Loucy (cell line): ENCODE results near the gene ALPI.
"Not testable (repeated sequence)": the region's sequence is repeated elsewhere in the genome, so short reads cannot be mapped to it uniquely, and the experiment has no call there.

ENCODE experiments used
- H2AFZ ChIP-seq: fragments of 200-600 bp; sonication (generic); 2 replicates; pipeline ENCODE4 v1.6.0; 2016; ENCODE audit warnings: antibody characterized with exemption, mild to moderate bottlenecking, low read length, moderate library complexity
- H3F3A ChIP-seq: fragments of 200-600 bp; 2 replicates; pipeline ENCODE4 v1.6.0; 2016; ENCODE audit warnings: antibody characterized with exemption, low read depth, mild to moderate bottlenecking
- H3K27me3 ChIP-seq: fragments of 200-600 bp; sonication (generic); 2 replicates; pipeline ENCODE4 v1.6.1; 2014; ENCODE audit warnings: low read length, mild to moderate bottlenecking; ENCODE audit not compliant: insufficient read depth, poor library complexity, severe bottlenecking
- H3K36me3 ChIP-seq: fragments of 200-600 bp; sonication (generic); 2 replicates; pipeline ENCODE4 v1.6.1; 2016; ENCODE audit warnings: low read length; ENCODE audit not compliant: insufficient read depth
- H3K4me1 ChIP-seq: fragments of 200-600 bp; sonication (generic); 2 replicates; pipeline ENCODE4 v1.5.1; 2014; ENCODE audit warnings: low read length, mild to moderate bottlenecking; ENCODE audit not compliant: insufficient read depth, poor library complexity, severe bottlenecking
- H3K4me2 ChIP-seq: fragments of 200-600 bp; sonication (generic); 2 replicates; pipeline ENCODE4 v1.6.0; 2014; ENCODE audit warnings: antibody characterized with exemption, low read length, low read depth, mild to moderate bottlenecking; ENCODE audit not compliant: poor library complexity, severe bottlenecking
- H3K4me3 ChIP-seq: fragments of 200-600 bp; sonication (generic); 2 replicates; pipeline ENCODE4 v1.5.1; 2014; ENCODE audit warnings: low read length, mild to moderate bottlenecking, mixed read lengths; ENCODE audit not compliant: poor library complexity, severe bottlenecking
- H3K79me2 ChIP-seq: fragments of 200-600 bp; sonication (generic); 2 replicates; pipeline ENCODE4 v1.6.1; 2014; ENCODE audit warnings: low read length; ENCODE audit not compliant: insufficient read depth
- H3K9ac ChIP-seq: fragments of 200-600 bp; sonication (generic); 2 replicates; pipeline ENCODE4 v1.6.0; 2014; ENCODE audit warnings: mild to moderate bottlenecking, low read depth, low read length, moderate library complexity; ENCODE audit not compliant: poor library complexity, severe bottlenecking
- H3K9me2 ChIP-seq: fragments of 200-600 bp; sonication (generic); replicated peaks from 2 replicates; pipeline ENCODE4 v1.6.1; 2016; ENCODE audit warnings: low read depth, low read length, mixed read lengths
- H3K9me3 ChIP-seq: fragments of 200-600 bp; sonication (generic); 2 replicates; pipeline ENCODE4 v1.6.1; 2014; ENCODE audit warnings: mild to moderate bottlenecking, antibody characterized with exemption, low read length, low read depth; ENCODE audit not compliant: insufficient read depth
- H4K20me1 ChIP-seq: fragments of 200-600 bp; sonication (generic); 2 replicates; pipeline ENCODE4 v1.6.0; 2014; ENCODE audit warnings: antibody characterized with exemption, low read length, mild to moderate bottlenecking; ENCODE audit not compliant: insufficient read depth, poor library complexity, severe bottlenecking
- CTCF ChIP-seq: fragments of 200-600 bp; sonication (generic); conservative IDR thresholded peaks from 2 replicates; pipeline ENCODE4 v1.5.1; 2014; ENCODE audit warnings: mild to moderate bottlenecking, antibody characterized with exemption, low read length
- EZH2phosphoT487 ChIP-seq: fragments of 200-600 bp; IDR thresholded peaks from 2 replicates; pipeline ENCODE4 v1.6.1; 2018; ENCODE audit warnings: antibody characterized with exemption, mild to moderate bottlenecking, moderate library complexity, borderline replicate concordance

ALPI gene

GRCh38 chr2:232440220-232441018 lies 15.5 kb upstream of the ALPI start:
- not testable (repeated sequence) for H3K4me3 ChIP-seq, H3K4me1 ChIP-seq, H3F3A ChIP-seq, H2AFZ ChIP-seq, H3K79me2 ChIP-seq, H3K27me3 ChIP-seq, H3K9me2 ChIP-seq, H3K36me3 ChIP-seq, H3K9me3 ChIP-seq, H3K9ac ChIP-seq, H4K20me1 ChIP-seq
- peak overlapping the region; percentile 49 for H3K4me2 ChIP-seq
- TF ChIP-seq CTCF: peak; percentile 75

GRCh38 chr2:232441147-232441651 lies 14.8 kb upstream of the ALPI start:
- no peaks in the 10 kb centered on the region for H3K36me3 ChIP-seq
- no peak overlapping the region for H3K9ac ChIP-seq
- no peak overlapping the region for H2AFZ ChIP-seq
- no peaks in the 10 kb centered on the region for H3F3A ChIP-seq
- TF ChIP-seq EZH2phosphoT487 (no peak), CTCF (no peak)
- peaks cover 3% of the 10 kb centered on the region for H3K4me1 ChIP-seq
- H3K4me2 ChIP-seq: no peak overlapping the region
- H3K79me2 ChIP-seq: no peaks in the 10 kb centered on the region
- no peaks in the 10 kb centered on the region for H3K9me2 ChIP-seq
- no peaks in the 10 kb centered on the region for H4K20me1 ChIP-seq
- H3K27me3 ChIP-seq: no peaks in the 10 kb centered on the region
- no peaks in the 10 kb centered on the region for H3K9me3 ChIP-seq
- H3K4me3 ChIP-seq: no peak overlapping the region

GRCh38 chr2:232441922-232442321 lies 14.0 kb upstream of the ALPI start:
- not testable (repeated sequence) for H2AFZ ChIP-seq, H3K27me3 ChIP-seq, H3K9me2 ChIP-seq, H3K4me1 ChIP-seq, H3K4me3 ChIP-seq, H3K79me2 ChIP-seq, H3K9ac ChIP-seq, H3F3A ChIP-seq, H3K36me3 ChIP-seq, H3K4me2 ChIP-seq, H4K20me1 ChIP-seq, H3K9me3 ChIP-seq

GRCh38 chr2:232442431-232442830 lies 13.5 kb upstream of the ALPI start:
- H3K4me3 ChIP-seq, H3K9me3 ChIP-seq, H3K9ac ChIP-seq, H3K4me2 ChIP-seq, H3K27me3 ChIP-seq, H3K79me2 ChIP-seq, H3F3A ChIP-seq, H2AFZ ChIP-seq, H3K9me2 ChIP-seq, H3K36me3 ChIP-seq, H3K4me1 ChIP-seq, H4K20me1 ChIP-seq: not testable (repeated sequence)

- H3K4me3 ChIP-seq, H3K27me3 ChIP-seq, H3K36me3 ChIP-seq: not testable (repeated sequence)
Measured at GRCh38 chr2:232443047-232443446, 12.9 kb upstream of the ALPI start.

GRCh38 chr2:232443669-232444408 lies 12.1 kb upstream of the ALPI start:
- not testable (repeated sequence) for H2AFZ ChIP-seq, H3K79me2 ChIP-seq, H3K9ac ChIP-seq, H3K4me2 ChIP-seq, H3K4me1 ChIP-seq, H3K9me2 ChIP-seq, H3F3A ChIP-seq, H3K27me3 ChIP-seq, H3K36me3 ChIP-seq, H3K9me3 ChIP-seq, H4K20me1 ChIP-seq, H3K4me3 ChIP-seq

More at GRCh38 chr2:232443047-232443446, 12.9 kb upstream of the ALPI start:
- not testable (repeated sequence) for H3K9me3 ChIP-seq, H3K79me2 ChIP-seq, H3K9me2 ChIP-seq, H2AFZ ChIP-seq, H3K4me1 ChIP-seq, H3K9ac ChIP-seq, H3F3A ChIP-seq, H3K4me2 ChIP-seq, H4K20me1 ChIP-seq
